NCI-H446 (cell line): ENCODE data around the gene CIAO2A.

ENCODE experiments used
- DNase-seq, 2 experiments: peaks; one replicate each; lab custom pipeline; 2025; lab: John Stamatoyannopoulos, UW

The CIAO2A gene

GRCh38 chr15:64038878-64039610 lies 54.6 kb downstream of the CIAO2A start:
- no peak for DNase-seq

GRCh38 chr15:64037966-64038365 lies 55.7 kb downstream of the CIAO2A start:
- no peak for DNase-seq

GRCh38 chr15:64037116-64037515 lies 56.5 kb downstream of the CIAO2A start:
- DNase-seq: no peak

- DNase-seq: no peak
These were observed 58.1 kb downstream of the CIAO2A start for GRCh38 chr15:64035525-64035924.

- DNase-seq: no peak
These were observed 59.1 kb downstream of the CIAO2A start for GRCh38 chr15:64034519-64034918.

- no peak for DNase-seq
These were observed 61.3 kb downstream of the CIAO2A start for GRCh38 chr15:64032329-64032728.

GRCh38 chr15:64030123-64030522 lies 63.5 kb downstream of the CIAO2A start:
- no peak for DNase-seq

- no peak for DNase-seq
These were observed 64.0 kb downstream of the CIAO2A start for GRCh38 chr15:64029633-64030032.

- DNase-seq: no peak
These were observed 64.5 kb downstream of the CIAO2A start for GRCh38 chr15:64029110-64029509.

GRCh38 chr15:64026591-64026990 lies 67.0 kb downstream of the CIAO2A start:
- DNase-seq: no peak

GRCh38 chr15:64024172-64025050 lies 69.2 kb downstream of the CIAO2A start:
- DNase-seq: no peak

- no peak for DNase-seq
These were observed 70.4 kb downstream of the CIAO2A start for GRCh38 chr15:64023220-64023619.

GRCh38 chr15:64022571-64022970 lies 71.1 kb downstream of the CIAO2A start:
- DNase-seq: no peak
